GM23338 (cell line): ENCODE data around the gene FCSK. TPM values are rescaled to one million over a fixed set of nuclear protein-coding genes. Genes with fewer than 3 reads are reported as not detected.

Experiments used
- ATAC-seq: fragments of 200-7000 bp; cut with Tn5 transposase; 3 replicates; pipeline ENCODE4 v1.9.1; 2020
- DNase-seq: peaks from one replicate; pipeline ENCODE4 v3.0.0-alpha.2; 2015; ENCODE audit warnings: low spot score
- H2AFZ ChIP-seq: fragments of 200-600 bp; sonication (generic); 2 replicates; pipeline ENCODE4 v1.8.0; 2016; ENCODE audit warnings: antibody characterized with exemption, mild to moderate bottlenecking, moderate library complexity
- H3F3A ChIP-seq: fragments of 200-600 bp; sonication (generic); replicated peaks from 2 replicates; pipeline ENCODE4 v1.8.0; 2017; ENCODE audit warnings: antibody characterized with exemption, mixed run types, low read depth
- H3K27ac ChIP-seq: fragments of 200-600 bp; sonication (generic); 2 replicates; pipeline ENCODE4 v1.6.1; 2016; ENCODE audit warnings: low read depth
- H3K27me3 ChIP-seq: fragments of 200-600 bp; sonication (generic); 2 replicates; pipeline ENCODE4 v1.8.0; 2016; ENCODE audit warnings: mild to moderate bottlenecking, mixed run types, moderate library complexity; ENCODE audit not compliant: insufficient read depth
- H3K36me3 ChIP-seq: fragments of 200-600 bp; sonication (generic); 2 replicates; pipeline ENCODE4 v1.8.0; 2016; ENCODE audit warnings: mild to moderate bottlenecking; ENCODE audit not compliant: insufficient read depth
- H3K4me1 ChIP-seq: fragments of 200-600 bp; sonication (generic); 2 replicates; pipeline ENCODE4 v1.8.0; 2016; ENCODE audit warnings: mild to moderate bottlenecking, moderate library complexity; ENCODE audit not compliant: insufficient read depth
- H3K4me2 ChIP-seq: fragments of 200-600 bp; sonication (generic); 2 replicates; pipeline ENCODE4 v1.7.1; 2017; ENCODE audit warnings: mixed run types
- H3K4me3 ChIP-seq: fragments of 200-600 bp; sonication (generic); 2 replicates; pipeline ENCODE4 v1.6.1; 2016; ENCODE audit warnings: mixed run types
- H3K79me2 ChIP-seq: fragments of 200-600 bp; sonication (generic); replicated peaks from 2 replicates; pipeline ENCODE4 v1.8.0; 2017; ENCODE audit warnings: mild to moderate bottlenecking; ENCODE audit not compliant: insufficient read depth
- H3K9me2 ChIP-seq: fragments of 200-600 bp; sonication (generic); 2 replicates; pipeline ENCODE4 v1.8.0; 2017; ENCODE audit not compliant: insufficient read depth
- H4K20me1 ChIP-seq: fragments of 200-600 bp; sonication (generic); replicated peaks from 2 replicates; pipeline ENCODE4 v1.8.0; 2017; ENCODE audit warnings: mild to moderate bottlenecking; ENCODE audit not compliant: insufficient read depth
- H3K27ac Mint-ChIP-seq: 2 replicates; pipeline ENCODE4 v1.8.0; 2020; ENCODE audit warnings: inconsistent platforms, mild to moderate bottlenecking, moderate library complexity, mixed read lengths
- H3K27me3 Mint-ChIP-seq: 3 replicates; pipeline ENCODE4 v1.8.0; 2022; ENCODE audit warnings: low read depth, mild to moderate bottlenecking, moderate library complexity, mixed read lengths, inconsistent platforms; ENCODE audit not compliant: insufficient read depth, poor library complexity
- H3K36me3 Mint-ChIP-seq: 3 replicates; pipeline ENCODE4 v1.8.0; 2021; ENCODE audit warnings: low read depth, mild to moderate bottlenecking, inconsistent platforms, moderate library complexity, mixed read lengths
- H3K4me1 Mint-ChIP-seq: 3 replicates; pipeline ENCODE4 v1.8.0; 2020; ENCODE audit warnings: mild to moderate bottlenecking, inconsistent platforms, mixed read lengths
- H3K4me3 Mint-ChIP-seq: 3 replicates; pipeline ENCODE4 v1.8.0; 2021; ENCODE audit warnings: moderate library complexity, mild to moderate bottlenecking, inconsistent platforms, mixed read lengths
- H3K9me3 Mint-ChIP-seq: 3 replicates; pipeline ENCODE4 v1.8.0; 2020; ENCODE audit warnings: moderate library complexity, mild to moderate bottlenecking, inconsistent platforms, mixed read lengths
- CREB1 ChIP-seq: fragments of 250-450 bp; sonication (Bioruptor Pico); IDR thresholded peaks from 2 replicates; pipeline ENCODE4 v1.5.0; 2020; ENCODE audit warnings: low read depth, mild to moderate bottlenecking, moderate library complexity
- ETS1 ChIP-seq: IDR thresholded peaks from 2 replicates; pipeline ENCODE4 v1.6.1; 2016; ENCODE audit warnings: antibody characterized with exemption
- EZH2 ChIP-seq: fragments of 200-600 bp; sonication (generic); IDR thresholded peaks from one replicate; pipeline ENCODE4 v1.8.0; 2017; ENCODE audit warnings: antibody characterized with exemption, mild to moderate bottlenecking, low read depth; ENCODE audit not compliant: unreplicated experiment
- EZH2phosphoT487 ChIP-seq: fragments of 200-600 bp; sonication (generic); IDR thresholded peaks from one replicate; pipeline ENCODE4 v1.8.1; 2018; ENCODE audit warnings: antibody characterized with exemption; ENCODE audit not compliant: unreplicated experiment
- JUNB ChIP-seq: IDR thresholded peaks from one replicate; pipeline ENCODE4 v1.6.1; 2016; ENCODE audit warnings: antibody characterized with exemption; ENCODE audit not compliant: unreplicated experiment
- NANOG ChIP-seq: IDR thresholded peaks from 2 replicates; pipeline ENCODE4 v1.6.1; 2016; ENCODE audit warnings: antibody characterized with exemption, borderline replicate concordance
- POLR2AphosphoS5 ChIP-seq: IDR thresholded peaks from 2 replicates; pipeline ENCODE4 v1.6.1; 2016; ENCODE audit warnings: antibody characterized with exemption, low read depth
- REST ChIP-seq: IDR thresholded peaks from one replicate; pipeline ENCODE4 v1.6.1; 2018; ENCODE audit warnings: antibody characterized with exemption; ENCODE audit not compliant: unreplicated experiment
- STAT1 ChIP-seq: IDR thresholded peaks from one replicate; pipeline ENCODE4 v1.6.1; 2016; ENCODE audit warnings: antibody characterized with exemption; ENCODE audit not compliant: unreplicated experiment
- ZNF114 ChIP-seq: fragments of 250-450 bp; sonication (Bioruptor Pico); IDR thresholded peaks from 2 replicates; pipeline ENCODE4 v1.5.0; 2020; ENCODE audit warnings: mild to moderate bottlenecking, moderate library complexity
- ZNF331 ChIP-seq: fragments of 250-450 bp; sonication (Bioruptor Pico); IDR thresholded peaks from 2 replicates; pipeline ENCODE4 v1.5.0; 2020; ENCODE audit warnings: low read depth, mild to moderate bottlenecking, moderate library complexity
- polyA plus RNA-seq: library from polyadenylated mRNA; unstranded; fragments of >200 nt; fragmentation: Nextera tagmentation; extraction: Ambion mirVana; gene quantifications from 2 replicates; pipeline ENCODE4 v1.2.1, GENCODE V29; 2016
- total RNA-seq: library from RNA; depleted of rRNA; stranded (reverse); fragments of >200 nt; shearing (Covaris generic); gene quantifications from 2 replicates; pipeline ENCODE4 v1.2.3, GENCODE V29; 2014
- TF ChIP-seq, protein P1 (sequence below), 2 experiments: fragments of 200-600 bp in 1 of 2; sonication (generic) in 1 of 2; conservative IDR thresholded peaks; 2 replicates each; pipeline versions ENCODE4 v1.5.1 to v1.6.1; 2016 to 2017; ENCODE audit warnings: antibody characterized with exemption in 2 of 2, low read depth in 2 of 2, mild to moderate bottlenecking in 2 of 2, moderate library complexity in 1 of 2
- TF ChIP-seq, protein P2 (sequence below): fragments of 250-450 bp; sonication (Bioruptor Pico); IDR thresholded peaks from 2 replicates; pipeline ENCODE4 v1.5.0; 2020; ENCODE audit warnings: mild to moderate bottlenecking, moderate library complexity

Gene FCSK
- total and polyA plus RNA-seq, 2 experiments from 2014 or later: 2.3 to 4.0 TPM

DNA sequence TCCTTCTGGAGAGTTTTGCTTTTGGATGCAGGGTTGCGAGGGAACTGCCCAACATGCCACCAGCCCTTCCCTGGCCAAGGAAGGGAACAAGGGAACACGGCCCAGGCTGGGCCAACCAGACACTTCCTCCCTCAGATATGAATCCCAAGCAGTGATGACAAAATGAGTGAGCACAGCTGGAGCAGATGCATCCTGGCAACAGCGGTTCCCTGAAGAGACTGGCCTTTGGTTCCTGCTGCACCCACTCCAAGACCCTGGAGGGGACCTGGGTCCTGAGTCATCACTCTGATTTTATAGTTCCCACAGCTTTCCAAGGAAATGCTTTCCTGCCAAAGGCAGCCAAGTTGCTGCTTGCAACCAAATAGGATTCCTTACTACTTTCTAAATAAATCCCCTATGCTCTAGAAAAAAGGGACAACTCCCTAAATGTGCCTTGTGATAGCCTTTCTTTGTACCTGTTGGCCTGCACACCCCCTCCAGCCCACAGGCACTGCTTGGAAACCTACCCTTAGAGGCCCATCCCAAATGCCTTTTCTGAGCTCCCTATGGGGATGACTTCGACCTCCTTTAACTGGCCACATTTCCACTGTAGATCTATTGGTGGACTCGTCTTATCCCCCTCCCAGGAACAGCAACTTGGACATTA lies 20.8 kb upstream of the FCSK start:
- Histone ChIP-seq H3K4me1 (peaks cover 66% of the 10 kb centered on the region), H4K20me1 (peaks cover 14% of the 10 kb centered on the region; the same call in 1 of the 2 replicates), H3K27me3 (no peaks in the 10 kb centered on the region), H3K4me3 (no peak overlapping the region), H3F3A (peaks cover 32% of the 10 kb centered on the region), H3K36me3 (no peaks in the 10 kb centered on the region; the same call in 1 of the 2 replicates), H3K4me2 (peak overlapping the region; percentile 39; the same call in 1 of the 2 replicates), H3K27ac (peak overlapping the region; percentile 67), H3K79me2 (peaks cover 88% of the 10 kb centered on the region), H3K9me2 (no peaks in the 10 kb centered on the region), H2AFZ (no peak overlapping the region)
- TF ChIP-seq POLR2AphosphoS5 (no peak), EZH2phosphoT487 (no peak), NANOG (no peak), CREB1 (no peak), ETS1 (no peak), EZH2 (no peak), ZNF114 (CRISPR knock-in tag) (no peak), ZNF331 (CRISPR knock-in tag) (no peak), JUNB (no peak), REST (no peak), STAT1 (no peak)
- TF ChIP-seq, protein P1, sequence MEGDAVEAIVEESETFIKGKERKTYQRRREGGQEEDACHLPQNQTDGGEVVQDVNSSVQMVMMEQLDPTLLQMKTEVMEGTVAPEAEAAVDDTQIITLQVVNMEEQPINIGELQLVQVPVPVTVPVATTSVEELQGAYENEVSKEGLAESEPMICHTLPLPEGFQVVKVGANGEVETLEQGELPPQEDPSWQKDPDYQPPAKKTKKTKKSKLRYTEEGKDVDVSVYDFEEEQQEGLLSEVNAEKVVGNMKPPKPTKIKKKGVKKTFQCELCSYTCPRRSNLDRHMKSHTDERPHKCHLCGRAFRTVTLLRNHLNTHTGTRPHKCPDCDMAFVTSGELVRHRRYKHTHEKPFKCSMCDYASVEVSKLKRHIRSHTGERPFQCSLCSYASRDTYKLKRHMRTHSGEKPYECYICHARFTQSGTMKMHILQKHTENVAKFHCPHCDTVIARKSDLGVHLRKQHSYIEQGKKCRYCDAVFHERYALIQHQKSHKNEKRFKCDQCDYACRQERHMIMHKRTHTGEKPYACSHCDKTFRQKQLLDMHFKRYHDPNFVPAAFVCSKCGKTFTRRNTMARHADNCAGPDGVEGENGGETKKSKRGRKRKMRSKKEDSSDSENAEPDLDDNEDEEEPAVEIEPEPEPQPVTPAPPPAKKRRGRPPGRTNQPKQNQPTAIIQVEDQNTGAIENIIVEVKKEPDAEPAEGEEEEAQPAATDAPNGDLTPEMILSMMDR (conservative IDR thresholded peaks at IDR 0.05; ENCODE audit: low read depth in 2 of 2): no peak
- TF ChIP-seq, protein P2, sequence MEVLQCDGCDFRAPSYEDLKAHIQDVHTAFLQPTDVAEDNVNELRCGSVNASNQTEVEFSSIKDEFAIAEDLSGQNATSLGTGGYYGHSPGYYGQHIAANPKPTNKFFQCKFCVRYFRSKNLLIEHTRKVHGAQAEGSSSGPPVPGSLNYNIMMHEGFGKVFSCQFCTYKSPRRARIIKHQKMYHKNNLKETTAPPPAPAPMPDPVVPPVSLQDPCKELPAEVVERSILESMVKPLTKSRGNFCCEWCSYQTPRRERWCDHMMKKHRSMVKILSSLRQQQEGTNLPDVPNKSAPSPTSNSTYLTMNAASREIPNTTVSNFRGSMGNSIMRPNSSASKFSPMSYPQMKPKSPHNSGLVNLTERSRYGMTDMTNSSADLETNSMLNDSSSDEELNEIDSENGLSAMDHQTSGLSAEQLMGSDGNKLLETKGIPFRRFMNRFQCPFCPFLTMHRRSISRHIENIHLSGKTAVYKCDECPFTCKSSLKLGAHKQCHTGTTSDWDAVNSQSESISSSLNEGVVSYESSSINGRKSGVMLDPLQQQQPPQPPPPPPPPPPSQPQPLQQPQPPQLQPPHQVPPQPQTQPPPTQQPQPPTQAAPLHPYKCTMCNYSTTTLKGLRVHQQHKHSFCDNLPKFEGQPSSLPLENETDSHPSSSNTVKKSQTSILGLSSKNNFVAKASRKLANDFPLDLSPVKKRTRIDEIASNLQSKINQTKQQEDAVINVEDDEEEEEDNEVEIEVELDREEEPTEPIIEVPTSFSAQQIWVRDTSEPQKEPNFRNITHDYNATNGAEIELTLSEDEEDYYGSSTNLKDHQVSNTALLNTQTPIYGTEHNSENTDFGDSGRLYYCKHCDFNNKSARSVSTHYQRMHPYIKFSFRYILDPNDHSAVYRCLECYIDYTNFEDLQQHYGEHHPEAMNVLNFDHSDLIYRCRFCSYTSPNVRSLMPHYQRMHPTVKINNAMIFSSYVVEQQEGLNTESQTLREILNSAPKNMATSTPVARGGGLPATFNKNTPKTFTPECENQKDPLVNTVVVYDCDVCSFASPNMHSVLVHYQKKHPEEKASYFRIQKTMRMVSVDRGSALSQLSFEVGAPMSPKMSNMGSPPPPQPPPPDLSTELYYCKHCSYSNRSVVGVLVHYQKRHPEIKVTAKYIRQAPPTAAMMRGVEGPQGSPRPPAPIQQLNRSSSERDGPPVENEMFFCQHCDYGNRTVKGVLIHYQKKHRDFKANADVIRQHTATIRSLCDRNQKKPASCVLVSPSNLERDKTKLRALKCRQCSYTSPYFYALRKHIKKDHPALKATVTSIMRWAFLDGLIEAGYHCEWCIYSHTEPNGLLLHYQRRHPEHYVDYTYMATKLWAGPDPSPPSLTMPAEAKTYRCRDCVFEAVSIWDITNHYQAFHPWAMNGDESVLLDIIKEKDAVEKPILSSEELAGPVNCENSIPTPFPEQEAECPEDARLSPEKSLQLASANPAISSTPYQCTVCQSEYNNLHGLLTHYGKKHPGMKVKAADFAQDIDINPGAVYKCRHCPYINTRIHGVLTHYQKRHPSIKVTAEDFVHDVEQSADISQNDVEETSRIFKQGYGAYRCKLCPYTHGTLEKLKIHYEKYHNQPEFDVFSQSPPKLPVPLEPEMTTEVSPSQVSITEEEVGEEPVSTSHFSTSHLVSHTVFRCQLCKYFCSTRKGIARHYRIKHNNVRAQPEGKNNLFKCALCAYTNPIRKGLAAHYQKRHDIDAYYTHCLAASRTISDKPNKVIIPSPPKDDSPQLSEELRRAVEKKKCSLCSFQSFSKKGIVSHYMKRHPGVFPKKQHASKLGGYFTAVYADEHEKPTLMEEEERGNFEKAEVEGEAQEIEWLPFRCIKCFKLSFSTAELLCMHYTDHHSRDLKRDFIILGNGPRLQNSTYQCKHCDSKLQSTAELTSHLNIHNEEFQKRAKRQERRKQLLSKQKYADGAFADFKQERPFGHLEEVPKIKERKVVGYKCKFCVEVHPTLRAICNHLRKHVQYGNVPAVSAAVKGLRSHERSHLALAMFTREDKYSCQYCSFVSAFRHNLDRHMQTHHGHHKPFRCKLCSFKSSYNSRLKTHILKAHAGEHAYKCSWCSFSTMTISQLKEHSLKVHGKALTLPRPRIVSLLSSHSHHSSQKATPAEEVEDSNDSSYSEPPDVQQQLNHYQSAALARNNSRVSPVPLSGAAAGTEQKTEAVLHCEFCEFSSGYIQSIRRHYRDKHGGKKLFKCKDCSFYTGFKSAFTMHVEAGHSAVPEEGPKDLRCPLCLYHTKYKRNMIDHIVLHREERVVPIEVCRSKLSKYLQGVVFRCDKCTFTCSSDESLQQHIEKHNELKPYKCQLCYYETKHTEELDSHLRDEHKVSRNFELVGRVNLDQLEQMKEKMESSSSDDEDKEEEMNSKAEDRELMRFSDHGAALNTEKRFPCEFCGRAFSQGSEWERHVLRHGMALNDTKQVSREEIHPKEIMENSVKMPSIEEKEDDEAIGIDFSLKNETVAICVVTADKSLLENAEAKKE (CRISPR knock-in tag): no peak
- Mint-ChIP-seq H3K27me3 (peaks cover 21% of the 10 kb centered on the region), H3K36me3 (peaks cover 8% of the 10 kb centered on the region), H3K4me1 (peaks cover 73% of the 10 kb centered on the region), H3K4me3 (no peak overlapping the region; the same call in 2 of the 3 replicates), H3K9me3 (no peaks in the 10 kb centered on the region), H3K27ac (peak overlapping the region; percentile 67)
- DNase-seq: no peak
- no peak for ATAC-seq
